ENCODE results near the gene OLFM4.

The OLFM4 gene

DNA sequence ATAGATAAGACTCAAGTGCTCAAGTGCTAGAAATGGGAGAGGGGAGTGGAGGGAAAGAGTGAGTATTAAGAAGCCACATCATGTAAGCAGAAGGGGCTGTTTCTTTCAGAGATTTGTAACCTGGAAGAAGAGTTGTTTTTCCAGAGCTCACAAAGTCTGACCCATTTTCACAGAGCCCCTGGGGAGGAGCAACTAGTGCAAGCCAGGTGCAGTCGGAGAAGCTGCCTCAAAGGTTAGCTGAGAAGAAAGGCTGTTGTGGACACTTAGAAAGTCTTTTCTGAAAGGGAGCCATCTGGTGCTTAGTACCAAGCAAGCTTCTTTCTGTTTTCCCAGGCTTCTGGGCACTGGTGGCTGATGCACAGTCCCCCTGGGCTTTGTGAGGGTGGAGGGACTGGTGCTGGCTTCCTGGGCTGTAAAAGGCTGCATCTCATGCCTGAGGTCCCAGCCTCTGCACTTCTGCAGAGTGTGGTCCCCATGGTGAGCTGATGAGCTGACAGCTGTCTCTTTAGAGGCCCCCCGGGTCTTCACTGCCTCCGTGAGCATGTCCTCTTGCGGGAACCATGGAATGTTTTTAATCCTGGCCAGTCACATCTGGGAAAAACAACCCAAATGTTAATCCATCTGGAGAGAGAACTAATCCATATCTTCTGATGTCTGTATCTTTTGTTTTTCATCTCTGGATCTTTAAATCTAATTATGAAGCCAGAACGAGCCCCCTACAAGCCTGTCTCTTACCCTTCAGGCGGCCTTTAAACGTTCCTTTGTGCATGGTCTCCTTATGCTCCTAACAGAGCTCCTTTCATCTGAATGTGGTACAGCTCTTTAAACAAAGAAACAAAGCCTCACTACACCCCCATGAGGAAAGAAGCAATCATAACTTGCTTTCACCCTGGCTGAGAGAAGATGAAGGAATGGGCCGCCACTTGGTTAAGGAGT, 40.2 kb downstream of the OLFM4 start:
- DNase-seq (ENCODE audit: low read depth) = no peak

DNA sequence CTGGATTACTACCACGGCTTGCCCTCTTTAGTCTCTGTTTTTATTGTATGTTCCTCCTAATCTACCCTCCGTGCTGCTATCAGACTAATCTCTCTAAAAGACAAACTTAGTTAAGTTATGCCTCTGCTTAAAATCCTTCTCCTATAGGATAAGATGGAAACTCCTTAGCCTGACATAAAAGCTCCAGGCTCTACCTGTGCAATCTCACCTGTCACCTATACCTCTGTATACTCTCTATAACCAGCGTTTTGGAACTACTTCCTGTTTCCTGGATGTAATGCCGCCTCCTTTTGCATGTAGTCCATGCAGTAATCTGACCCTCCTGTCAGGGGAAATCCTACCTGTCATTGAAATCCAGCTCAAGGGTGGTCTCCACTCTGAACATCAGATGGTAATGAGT, 41.2 kb downstream of the OLFM4 start:
- no peak for DNase-seq (ENCODE audit: low read depth)

GRCh38 chr13:53073711-53074110, 45.1 kb downstream of the OLFM4 start:
- DNase-seq (ENCODE audit: low read depth) = no peak

GRCh38 chr13:53074114-53074513, 45.5 kb downstream of the OLFM4 start:
- DNase-seq (ENCODE audit: low read depth) = no peak

DNA sequence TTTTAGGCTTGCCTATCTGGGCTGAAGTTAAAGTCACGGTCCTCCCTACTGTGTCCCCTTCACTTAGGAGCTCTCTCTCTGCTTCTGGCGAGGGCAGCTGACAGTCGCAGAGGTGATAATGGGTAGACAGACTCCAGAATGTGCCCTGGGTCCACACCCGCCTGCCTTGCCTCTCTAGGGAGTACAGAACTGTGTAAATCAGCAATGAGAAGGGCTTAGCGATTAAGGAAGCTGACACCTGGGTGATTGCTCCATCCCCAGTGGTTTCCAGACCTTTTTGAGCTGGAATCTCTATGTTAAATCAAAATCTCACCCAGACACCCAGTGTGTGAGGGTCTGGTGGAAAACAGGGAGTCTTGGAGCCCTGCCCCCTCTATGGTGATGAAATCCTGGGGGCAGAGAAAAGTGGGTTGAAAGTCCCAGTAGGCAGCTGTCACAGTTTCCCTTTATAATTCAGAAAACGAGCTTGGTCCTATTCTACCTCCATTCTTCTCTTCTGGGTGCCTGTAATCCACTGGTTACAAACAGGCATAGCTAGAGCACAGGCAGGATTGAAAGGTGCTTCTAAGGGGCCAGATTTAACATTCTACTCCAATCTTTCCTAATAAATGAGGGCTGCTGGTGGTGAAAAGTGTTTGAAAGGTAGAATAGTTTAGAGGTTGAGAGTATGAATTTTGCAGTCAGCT, 46.9 kb downstream of the OLFM4 start:
- no peak for DNase-seq (ENCODE audit: low read depth)

DNA sequence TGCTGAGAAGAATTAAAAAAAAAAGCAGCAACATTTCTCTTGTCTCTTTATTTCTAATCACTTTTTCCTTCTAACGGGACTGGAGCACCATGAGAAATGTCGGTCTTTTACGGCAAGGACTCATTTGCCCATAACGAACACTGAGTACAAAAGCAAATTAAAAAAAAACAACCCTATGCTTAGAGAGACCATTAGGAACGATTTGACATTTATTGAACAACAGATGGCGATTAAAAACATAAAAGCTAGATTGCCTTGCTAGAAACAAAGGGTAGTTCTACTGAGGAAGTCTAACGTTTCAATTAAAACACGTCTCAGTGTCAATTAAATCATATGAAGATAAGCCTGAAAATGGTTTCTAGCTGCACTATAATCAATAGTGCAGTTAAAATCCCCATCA, 51.1 kb downstream of the OLFM4 start:
- no peak for DNase-seq (ENCODE audit: low read depth)

DNA sequence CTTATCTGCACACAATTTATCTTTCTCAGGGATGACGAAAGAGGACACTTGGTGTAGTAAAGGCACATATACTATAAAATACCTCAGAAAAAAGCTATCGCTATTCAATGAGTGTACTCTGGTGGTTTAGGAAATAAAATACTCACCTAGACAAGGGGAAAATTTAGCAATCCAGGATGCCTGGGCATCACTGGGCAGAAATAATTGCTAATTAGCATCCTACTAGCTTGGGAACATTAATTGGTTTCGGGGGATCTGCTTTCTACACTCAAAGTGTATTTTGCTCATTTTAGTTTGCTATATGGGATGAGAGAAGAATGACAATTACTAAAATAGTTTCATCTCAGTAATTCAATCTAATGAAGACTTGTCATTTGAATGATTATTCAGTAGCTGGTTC, 60.3 kb downstream of the OLFM4 start:
- DNase-seq (ENCODE audit: low read depth) = no peak

DNA sequence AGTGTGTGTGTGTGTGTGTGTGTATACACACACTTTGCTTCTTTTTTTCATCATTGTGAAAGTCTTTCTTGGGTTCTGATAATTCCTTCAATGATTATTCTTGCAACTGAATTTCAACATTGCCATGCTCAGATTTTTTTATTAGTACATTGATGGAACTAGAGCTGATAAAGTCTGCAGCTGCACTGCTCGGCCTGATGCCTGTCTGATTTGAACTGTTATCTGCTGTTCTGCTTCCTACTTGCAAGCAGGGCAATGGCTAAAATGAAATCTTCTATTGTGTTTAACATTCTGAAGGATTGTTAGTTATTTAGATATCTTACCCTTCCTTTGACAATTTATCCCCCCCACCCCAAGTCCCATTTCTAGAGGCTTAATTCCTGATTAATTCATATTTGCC, 61.3 kb downstream of the OLFM4 start:
- DNase-seq (ENCODE audit: low read depth) = no peak

GRCh38 chr13:53090461-53090860, 61.8 kb downstream of the OLFM4 start:
- no peak for DNase-seq (ENCODE audit: low read depth)

DNA sequence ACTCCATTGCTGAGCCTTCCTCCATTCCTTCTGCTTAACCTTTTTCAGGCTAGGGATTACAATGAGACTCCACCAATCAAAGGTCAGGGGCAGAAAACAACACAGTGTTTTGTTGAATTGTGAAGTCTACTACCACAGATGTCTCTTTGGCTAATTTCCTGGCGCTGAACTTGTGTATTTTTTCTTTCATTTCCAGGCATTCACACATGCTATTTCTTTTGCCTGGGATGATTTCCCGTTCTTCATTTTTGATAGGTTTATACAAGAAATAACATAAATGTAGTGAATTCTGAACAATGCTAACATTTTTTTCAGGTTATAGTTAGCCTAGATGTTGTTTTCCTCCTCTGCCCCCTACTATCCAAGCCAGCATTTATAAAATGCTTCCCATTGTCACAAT, 64.3 kb downstream of the OLFM4 start:
- DNase-seq (ENCODE audit: low read depth) = no peak

- DNase-seq (ENCODE audit: low read depth) = no peak
Observed at GRCh38 chr13:53098455-53098854, 69.8 kb downstream of the OLFM4 start.

DNA sequence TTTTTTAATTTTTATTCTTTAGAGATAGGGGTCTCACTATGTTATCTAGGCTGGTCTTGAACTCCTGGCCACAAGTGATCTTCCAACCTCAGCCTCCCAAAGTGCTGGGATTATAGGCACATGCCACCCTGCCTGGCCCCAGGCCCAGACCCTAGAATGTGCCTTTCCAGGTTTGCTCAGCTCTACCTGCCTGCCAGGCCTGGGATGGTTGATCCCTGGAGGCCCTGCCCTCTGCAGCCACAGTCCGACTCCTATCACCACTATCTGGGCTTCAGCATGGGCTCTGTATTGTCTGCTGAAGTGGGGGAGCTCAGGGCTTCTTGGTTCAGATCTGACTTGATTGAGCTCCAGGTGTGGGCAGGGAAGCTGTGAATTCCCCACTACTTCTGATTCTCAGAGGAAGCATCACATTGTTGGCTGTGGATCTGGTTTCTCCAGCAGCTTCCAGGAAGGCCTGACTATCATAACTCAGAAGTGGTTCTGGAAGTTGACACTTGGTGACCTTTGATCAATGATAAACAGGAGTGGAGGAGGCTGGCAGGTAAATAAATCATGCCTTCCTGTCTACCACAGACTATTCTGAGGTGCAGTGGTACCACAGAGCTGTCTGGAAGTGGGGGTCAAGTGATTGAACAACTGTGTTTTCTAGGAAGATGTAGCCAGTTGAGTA, 71.9 kb downstream of the OLFM4 start:
- DNase-seq (ENCODE audit: low read depth) = no peak

All from T-helper 22 cell (primary cell).